Erythroblast (primary cell): ENCODE results near the gene ZWILCH.

Experiments used
- GATA1 ChIP-seq: IDR thresholded peaks from 2 replicates; pipeline ENCODE4 v1.6.1; 2011; ENCODE audit warnings: low read depth, mild to moderate bottlenecking, control low read depth, low read length, moderate library complexity
- POLR2A ChIP-seq: IDR thresholded peaks from 2 replicates; pipeline ENCODE4 v1.6.1; 2011; ENCODE audit warnings: mild to moderate bottlenecking, low read length

- TF ChIP-seq POLR2A (no peak), GATA1 (no peak)
Observed at GRCh38 chr15:66567897-66568296, 62.8 kb downstream of the ZWILCH start.
